ENCODE results near the gene MAEL. TPM values are rescaled to one million over a fixed set of nuclear protein-coding genes. Genes with fewer than 3 reads are reported as not detected.

Gene MAEL
- total RNA-seq, 1 experiment from 2014 or later, result not detected

Other genes with a start within 250 kb of the MAEL start
- 43.0 and 46.9 TPM in 2 replicates for gene POGK, start 149.8 kb upstream of the MAEL start, total RNA-seq (2014; rRNA removed; shearing (Covaris generic))
- gene TADA1, start 113.0 kb upstream of the MAEL start, total RNA-seq (2014; rRNA removed; shearing (Covaris generic)), result 30.7 and 39.4 TPM in 2 replicates
- gene ILDR2, start 13.7 kb upstream of the MAEL start, total RNA-seq (2014; rRNA removed; shearing (Covaris generic)), result 0.11 and 0.21 TPM in 2 replicates
- gene GPA33, start 101.1 kb downstream of the MAEL start, total RNA-seq (2014; rRNA removed; shearing (Covaris generic)), result 0.59 and 0.69 TPM in 2 replicates
- gene STYXL2, start 104.8 kb downstream of the MAEL start, total RNA-seq (2014; rRNA removed; shearing (Covaris generic)), result 0.07 and 0.24 TPM in 2 replicates
- gene POU2F1, start 231.6 kb downstream of the MAEL start, total RNA-seq (2014; rRNA removed; shearing (Covaris generic)), result 21.5 and 28.8 TPM in 2 replicates

All from H7 (cell line).